ENCODE measurements around the gene CD40LG. TPM values are rescaled to one million over a fixed set of nuclear protein-coding genes. Genes with fewer than 3 reads are reported as not detected.

CD40LG gene
- total RNA-seq, 1 experiment from 2014 or later: not detected

DNA sequence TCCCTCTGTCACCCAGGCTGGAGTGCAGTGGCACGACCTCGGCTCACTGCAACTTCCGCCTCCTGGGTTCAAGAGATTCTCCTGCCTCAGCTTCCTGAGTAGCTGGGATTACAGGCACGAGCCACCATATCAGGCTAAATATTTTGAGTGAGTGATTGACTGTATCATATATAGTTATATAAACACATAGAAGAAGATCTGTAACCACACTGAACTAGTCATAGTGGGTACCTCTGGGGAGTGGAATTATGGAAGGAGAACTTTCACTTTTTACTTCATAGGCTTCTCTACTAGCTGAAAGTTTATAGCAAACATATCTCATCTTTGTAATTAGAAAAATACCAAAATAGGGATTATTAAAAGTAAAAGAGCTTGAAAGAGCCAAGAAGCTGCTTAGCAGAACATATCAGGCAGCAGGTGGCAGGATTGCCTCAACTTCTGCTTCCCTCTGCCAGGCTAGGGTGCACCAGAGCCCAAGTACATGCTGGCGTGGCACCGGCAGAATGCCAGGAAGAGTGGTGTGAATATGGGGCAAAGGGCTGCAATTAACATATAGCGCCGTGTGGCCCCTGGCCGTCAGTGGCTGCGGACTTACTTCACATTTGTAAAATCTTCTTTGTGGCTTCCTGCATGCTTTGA lies 39.5 kb upstream of the CD40LG start:
- Histone ChIP-seq H3K9me3 (ENCODE audit: control insufficient read depth, low read depth, low read length) (peaks cover 19% of the 10 kb centered on the region), H2BK20ac (ENCODE audit: low read depth, low read length, poor library complexity, severe bottlenecking) (no peak overlapping the region), H2AK5ac (ENCODE audit: insufficient read length, low read length) (no peak overlapping the region), H4K20me1 (ENCODE audit: control insufficient read depth, insufficient read depth, insufficient read length) (no peaks in the 10 kb centered on the region), H2AFZ (ENCODE audit: low read length) (no peak overlapping the region), H3K14ac (ENCODE audit: insufficient read depth, low read length) (no peak overlapping the region), H2BK120ac (ENCODE audit: low read depth, low read length, poor library complexity, severe bottlenecking) (no peak overlapping the region), H3K56ac (ENCODE audit: insufficient read length, low read depth, low read length) (no peak overlapping the region), H3K79me1 (ENCODE audit: insufficient read depth, low read depth, low read length, poor library complexity, severe bottlenecking) (no peaks in the 10 kb centered on the region), H2BK5ac (ENCODE audit: insufficient read length, low read length) (no peak overlapping the region), H2BK12ac (ENCODE audit: insufficient read length, low read depth, low read length) (no peak overlapping the region), H4K91ac (ENCODE audit: insufficient read length, low read depth, low read length) (no peak overlapping the region), H3K79me2 (ENCODE audit: insufficient read depth, low read length) (no peaks in the 10 kb centered on the region), H3K9ac (ENCODE audit: extremely low read depth, insufficient read length, low read length) (no peak overlapping the region), H3K4me1 (ENCODE audit: insufficient read depth, low read length) (no peaks in the 10 kb centered on the region), H3K18ac (ENCODE audit: insufficient read length, low read depth, low read length) (no peak overlapping the region), H2BK15ac (ENCODE audit: low read depth, low read length) (no peak overlapping the region), H3T11ph (ENCODE audit: low read length) (no peak overlapping the region), H3K4ac (ENCODE audit: low read depth, low read length) (no peak overlapping the region), H3K23ac (ENCODE audit: insufficient read length, low read depth, low read length) (no peak overlapping the region), H3K27me3 (ENCODE audit: insufficient read depth, low read length) (no peaks in the 10 kb centered on the region), H3K23me2 (ENCODE audit: insufficient read length, low read depth, low read length, poor library complexity, severe bottlenecking) (no peaks in the 10 kb centered on the region), H4K5ac (ENCODE audit: insufficient read length, low read depth, low read length) (no peak overlapping the region), H3K27ac (ENCODE audit: insufficient read length, low read depth, low read length) (no peak overlapping the region), H4K8ac (replicated peaks; ENCODE audit: insufficient read length, low read depth, low read length) (no peak overlapping the region), H3K4me2 (ENCODE audit: insufficient read depth, insufficient read length, low read length) (no peak overlapping the region)
- Mint-ChIP-seq H3K27ac (no peak overlapping the region), H3K4me1 (no peaks in the 10 kb centered on the region), H3K4me3 (no peak overlapping the region), H3K36me3 (ENCODE audit: insufficient read depth in 1 of 3, low read depth in 3 of 3) (peaks cover 0 to 2% (median 0%) of the 10 kb centered on the region in 3 experiments; a peak in 1 of 7 replicates), H3K27me3 (ENCODE audit: low read depth) (0 out of 2 replicates have a peak, but pooled peaks cover 1% of the 10 kb centered on the region), H3K9me3 (peaks cover 54 to 58% of the 10 kb centered on the region in 2 experiments)
- TF ChIP-seq CTCF (conservative IDR thresholded peaks at IDR 0.05): peak; percentile 61
- DNase-seq: peak; percentile 30
- WGBS (ENCODE audit: extremely low coverage, insufficient read length, low lambda C conversion rate): no CpG with 5 or more reads among the region's 10 CpGs

Measured in H9 (cell line).